ENCODE results near the gene ALDH3A1.

ALDH3A1 gene

DNA sequence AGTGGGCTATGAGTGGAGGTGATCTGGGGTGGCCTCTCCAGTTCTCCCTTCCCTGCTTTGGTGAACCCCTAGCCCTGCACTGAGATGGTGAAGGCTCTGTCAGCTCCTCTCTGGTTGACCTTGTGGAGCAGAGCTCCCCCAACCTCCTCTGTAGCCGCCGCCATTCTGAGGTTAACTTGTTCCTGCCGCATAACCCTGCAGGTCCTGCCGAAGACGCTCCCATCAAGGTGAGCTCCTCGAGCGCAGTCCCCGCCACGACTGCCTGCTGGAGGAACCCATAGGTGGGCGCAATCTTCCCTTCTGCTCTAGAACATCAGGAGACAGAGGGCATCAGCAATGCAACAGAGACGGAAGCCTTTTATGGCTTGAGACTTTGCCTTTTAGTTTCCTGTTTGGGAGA, 16.5 kb downstream of the ALDH3A1 start:
- DNase-seq (ENCODE audit: low read depth): no peak
- no peak overlapping the region for H3K4me3 ChIP-seq (ENCODE audit: low read depth, low read length)
- TF ChIP-seq, protein P1, sequence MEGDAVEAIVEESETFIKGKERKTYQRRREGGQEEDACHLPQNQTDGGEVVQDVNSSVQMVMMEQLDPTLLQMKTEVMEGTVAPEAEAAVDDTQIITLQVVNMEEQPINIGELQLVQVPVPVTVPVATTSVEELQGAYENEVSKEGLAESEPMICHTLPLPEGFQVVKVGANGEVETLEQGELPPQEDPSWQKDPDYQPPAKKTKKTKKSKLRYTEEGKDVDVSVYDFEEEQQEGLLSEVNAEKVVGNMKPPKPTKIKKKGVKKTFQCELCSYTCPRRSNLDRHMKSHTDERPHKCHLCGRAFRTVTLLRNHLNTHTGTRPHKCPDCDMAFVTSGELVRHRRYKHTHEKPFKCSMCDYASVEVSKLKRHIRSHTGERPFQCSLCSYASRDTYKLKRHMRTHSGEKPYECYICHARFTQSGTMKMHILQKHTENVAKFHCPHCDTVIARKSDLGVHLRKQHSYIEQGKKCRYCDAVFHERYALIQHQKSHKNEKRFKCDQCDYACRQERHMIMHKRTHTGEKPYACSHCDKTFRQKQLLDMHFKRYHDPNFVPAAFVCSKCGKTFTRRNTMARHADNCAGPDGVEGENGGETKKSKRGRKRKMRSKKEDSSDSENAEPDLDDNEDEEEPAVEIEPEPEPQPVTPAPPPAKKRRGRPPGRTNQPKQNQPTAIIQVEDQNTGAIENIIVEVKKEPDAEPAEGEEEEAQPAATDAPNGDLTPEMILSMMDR (IDR thresholded peaks at IDR 0.05; ENCODE audit: insufficient read depth, low read depth, low read length, missing control alignments): no peak

DNA sequence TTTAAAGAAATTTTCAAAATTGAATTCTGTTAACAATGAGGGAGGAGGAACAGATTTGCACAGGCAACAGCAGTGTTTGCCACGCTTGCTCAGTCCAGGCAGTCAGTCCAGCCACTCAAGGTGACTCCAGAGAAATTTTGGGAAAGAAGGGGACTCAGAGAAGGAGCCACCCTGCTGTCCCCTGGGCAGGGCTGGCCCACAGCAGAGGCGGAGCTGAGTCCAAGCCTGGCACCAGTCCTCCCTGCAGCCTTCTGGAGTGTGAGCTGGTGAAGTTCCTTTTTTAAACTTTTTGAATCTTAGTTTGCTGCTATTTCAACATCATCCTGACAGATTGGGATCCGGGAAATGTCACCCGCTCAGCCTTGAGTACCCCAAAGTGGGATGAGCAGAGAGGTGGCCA, 17.3 kb downstream of the ALDH3A1 start:
- TF ChIP-seq, protein P1 (IDR thresholded peaks at IDR 0.05; ENCODE audit: insufficient read depth, low read depth, low read length, missing control alignments): no peak
- no peak for DNase-seq (ENCODE audit: low read depth)
- H3K4me3 ChIP-seq (ENCODE audit: low read depth, low read length): no peak overlapping the region

DNA sequence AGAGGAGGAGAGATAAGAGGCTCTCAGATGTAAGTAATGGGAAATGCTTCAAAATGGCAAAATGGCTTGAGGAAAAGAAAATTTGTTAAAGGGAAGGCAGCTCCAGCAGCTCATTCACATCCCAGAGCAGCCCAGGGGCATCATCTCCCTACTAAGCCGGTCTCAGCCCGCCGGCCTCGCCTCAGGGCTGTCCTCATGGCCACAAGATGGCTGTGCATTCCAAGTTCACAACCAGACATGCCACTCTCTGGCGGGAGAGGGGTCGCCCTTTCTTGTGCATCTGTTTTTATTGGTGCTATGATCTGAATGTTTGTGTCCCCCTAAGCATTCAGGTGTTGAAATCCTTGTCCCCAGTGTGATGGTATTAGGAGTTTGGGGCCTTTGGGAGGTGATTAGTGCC, 18.2 kb downstream of the ALDH3A1 start:
- DNase-seq (ENCODE audit: low read depth): no peak
- no peak overlapping the region for H3K4me3 ChIP-seq (ENCODE audit: low read depth, low read length)
- TF ChIP-seq, protein P1 (IDR thresholded peaks at IDR 0.05; ENCODE audit: insufficient read depth, low read depth, low read length, missing control alignments): no peak

DNA sequence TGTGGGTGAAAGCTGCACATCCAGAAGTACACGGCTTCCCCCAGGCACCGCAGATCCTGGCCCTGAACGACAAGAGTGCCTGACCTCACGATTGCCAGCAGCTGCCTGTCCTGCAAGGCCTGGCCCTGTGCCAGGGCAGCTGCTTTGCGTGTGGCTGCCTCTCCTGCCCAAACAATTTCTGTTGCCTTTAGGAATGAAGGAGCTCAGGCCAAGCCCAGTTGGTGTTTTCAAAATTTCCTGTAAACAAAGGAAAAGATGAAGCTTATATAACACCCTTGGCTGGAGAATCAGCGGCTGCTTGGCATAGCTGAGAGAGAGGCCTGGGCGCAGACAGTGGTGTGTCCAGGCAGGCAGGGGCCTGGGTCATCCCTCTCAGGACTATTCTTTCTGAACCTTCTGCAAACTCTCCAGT, 20.0 kb downstream of the ALDH3A1 start:
- no peak for DNase-seq (ENCODE audit: low read depth)
- H3K4me3 ChIP-seq (ENCODE audit: low read depth, low read length): no peak overlapping the region
- TF ChIP-seq, protein P1 (IDR thresholded peaks at IDR 0.05; ENCODE audit: insufficient read depth, low read depth, low read length, missing control alignments): no peak

DNA sequence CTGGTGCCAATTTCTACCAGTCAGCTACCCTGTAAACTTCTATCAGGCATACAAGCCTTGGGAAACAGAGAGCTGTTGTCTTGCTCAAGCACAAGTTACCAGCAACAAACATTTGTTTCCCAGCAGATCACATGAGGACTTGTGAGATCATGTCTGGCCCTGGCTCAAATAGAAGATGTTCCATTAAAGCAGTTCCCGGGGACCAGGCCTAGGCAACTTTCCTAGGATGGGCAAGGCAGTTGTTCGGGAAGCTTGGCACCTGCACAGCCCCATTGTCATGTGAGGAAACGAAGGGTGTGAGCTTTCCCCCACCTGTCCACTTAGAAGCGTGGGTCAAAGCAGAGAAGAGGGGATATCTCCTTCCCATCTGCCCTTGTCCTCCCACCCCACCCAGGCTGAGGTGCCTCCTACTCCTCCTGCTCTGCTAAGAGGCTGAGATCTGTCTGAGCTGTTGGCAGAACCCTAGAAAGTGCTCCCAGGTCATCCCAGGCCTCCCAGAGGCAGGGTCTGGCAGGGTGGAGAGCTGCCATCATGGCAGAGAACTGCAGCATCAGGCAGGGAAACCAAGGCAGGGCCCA, 20.5 kb downstream of the ALDH3A1 start:
- TF ChIP-seq, protein P1 (IDR thresholded peaks at IDR 0.05; ENCODE audit: insufficient read depth, low read depth, low read length, missing control alignments): no peak
- no peak overlapping the region for H3K4me3 ChIP-seq (ENCODE audit: low read depth, low read length)
- DNase-seq (ENCODE audit: low read depth): no peak

DNA sequence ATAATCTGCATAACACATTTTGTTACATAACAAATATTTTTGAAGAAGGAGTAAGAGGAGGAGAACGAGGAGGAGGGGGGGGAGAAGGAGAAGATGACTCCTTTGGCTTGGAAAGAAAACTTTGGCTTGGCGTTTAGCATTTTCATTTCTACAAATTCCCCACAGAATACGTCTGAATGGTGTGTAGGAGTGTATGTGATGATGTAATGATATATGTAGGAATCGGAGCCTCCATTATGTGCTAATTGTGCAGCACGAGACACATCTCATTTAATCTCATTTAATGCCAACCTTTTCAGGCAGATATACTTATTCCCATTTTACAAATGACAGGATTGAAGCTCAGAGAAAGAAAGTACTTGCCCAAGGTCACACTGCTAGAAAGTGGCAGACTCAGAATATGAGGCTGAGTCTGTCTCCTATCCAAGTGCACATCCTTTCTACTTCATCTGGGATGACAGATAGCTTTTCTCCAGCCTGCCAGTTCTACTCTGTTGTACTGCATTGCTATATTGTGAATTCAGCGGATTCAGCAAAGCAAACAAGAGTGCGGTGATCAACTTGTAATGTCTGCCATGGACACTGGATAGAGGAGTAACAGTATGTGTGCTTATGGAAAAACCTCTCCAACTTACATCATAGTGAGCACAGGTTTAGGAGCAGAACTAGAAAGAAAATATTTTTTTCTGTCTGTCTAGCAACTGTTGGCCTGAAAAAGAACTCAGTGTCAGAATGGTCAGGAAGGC, 21.3 kb downstream of the ALDH3A1 start:
- TF ChIP-seq, protein P1 (IDR thresholded peaks at IDR 0.05; ENCODE audit: insufficient read depth, low read depth, low read length, missing control alignments): no peak
- DNase-seq (ENCODE audit: low read depth): no peak
- no peak overlapping the region for H3K4me3 ChIP-seq (ENCODE audit: low read depth, low read length)

All from GM12865 (cell line).